ENCODE results near the gene GFRA4. TPM values are rescaled to one million over a fixed set of nuclear protein-coding genes. Genes with fewer than 3 reads are reported as not detected.
A peak's percentile ranks its signal among the peaks of the same experiment; 100 is the strongest.

GFRA4 gene
- total RNA-seq, 1 donor from 2014 or later, result not detected

GRCh38 chr20:3691897-3692296 is 28.7 kb upstream of the GFRA4 start:
- peaks cover 4% of the 10 kb centered on the region for H3K27me3 Mint-ChIP-seq (ENCODE audit: low read depth)
- H3K4me3 Mint-ChIP-seq, result no peak overlapping the region
- H3K4me1 Mint-ChIP-seq, result peaks cover 8% of the 10 kb centered on the region
- no peak overlapping the region for H3K27ac Mint-ChIP-seq
- no peaks in the 10 kb centered on the region for H3K9me3 Mint-ChIP-seq
- DNase-seq (ENCODE audit: low spot score in 2 of 2, unreplicated experiment in 2 of 2), result no peak
- TF ChIP-seq CTCF (IDR thresholded peaks at IDR 0.05; ENCODE audit: unreplicated experiment), result no peak
- no peaks in the 10 kb centered on the region for H3K36me3 Mint-ChIP-seq

GRCh38 chr20:3691306-3691705 is 28.1 kb upstream of the GFRA4 start:
- no peak for TF ChIP-seq CTCF (IDR thresholded peaks at IDR 0.05; ENCODE audit: unreplicated experiment)
- H3K27me3 Mint-ChIP-seq (ENCODE audit: low read depth), result peaks cover 8% of the 10 kb centered on the region
- H3K4me1 Mint-ChIP-seq, result peaks cover 13% of the 10 kb centered on the region
- no peak overlapping the region for H3K4me3 Mint-ChIP-seq
- H3K36me3 Mint-ChIP-seq, result no peaks in the 10 kb centered on the region
- no peaks in the 10 kb centered on the region for H3K9me3 Mint-ChIP-seq
- no peak for DNase-seq (ENCODE audit: low spot score in 2 of 2, unreplicated experiment in 2 of 2)
- H3K27ac Mint-ChIP-seq, result no peak overlapping the region

- Mint-ChIP-seq H3K36me3 (no peaks in the 10 kb centered on the region), H3K27me3 (ENCODE audit: low read depth) (peaks cover 12% of the 10 kb centered on the region), H3K27ac (no peak overlapping the region), H3K9me3 (no peaks in the 10 kb centered on the region), H3K4me3 (no peak overlapping the region), H3K4me1 (peaks cover 13% of the 10 kb centered on the region)
- DNase-seq (ENCODE audit: low spot score in 2 of 2, unreplicated experiment in 2 of 2), result no peak
- no peak for TF ChIP-seq CTCF (IDR thresholded peaks at IDR 0.05; ENCODE audit: unreplicated experiment)
Measured at GRCh38 chr20:3690413-3690812, 27.2 kb upstream of the GFRA4 start.

- no peak for TF ChIP-seq CTCF (IDR thresholded peaks at IDR 0.05; ENCODE audit: unreplicated experiment)
- Mint-ChIP-seq H3K4me3 (no peak overlapping the region), H3K9me3 (no peaks in the 10 kb centered on the region)
Measured at GRCh38 chr20:3689978-3690377, 26.8 kb upstream of the GFRA4 start.

GRCh38 chr20:3687655-3688054 is 24.5 kb upstream of the GFRA4 start:
- peaks cover 18% of the 10 kb centered on the region for H3K4me1 Mint-ChIP-seq
- no peaks in the 10 kb centered on the region for H3K9me3 Mint-ChIP-seq
- no peak overlapping the region for H3K4me3 Mint-ChIP-seq
- H3K27ac Mint-ChIP-seq, result no peak overlapping the region
- no peaks in the 10 kb centered on the region for H3K36me3 Mint-ChIP-seq
- peaks cover 30% of the 10 kb centered on the region for H3K27me3 Mint-ChIP-seq (ENCODE audit: low read depth)
- no peak for DNase-seq (ENCODE audit: low spot score in 2 of 2, unreplicated experiment in 2 of 2)
- TF ChIP-seq CTCF (IDR thresholded peaks at IDR 0.05; ENCODE audit: unreplicated experiment), result no peak

More at GRCh38 chr20:3689978-3690377, 26.8 kb upstream of the GFRA4 start:
- no peak for DNase-seq (ENCODE audit: low spot score in 2 of 2, unreplicated experiment in 2 of 2)
- peaks cover 13% of the 10 kb centered on the region for H3K4me1 Mint-ChIP-seq
- no peaks in the 10 kb centered on the region for H3K36me3 Mint-ChIP-seq
- H3K27ac Mint-ChIP-seq, result no peak overlapping the region
- peaks cover 14% of the 10 kb centered on the region for H3K27me3 Mint-ChIP-seq (ENCODE audit: low read depth)

GRCh38 chr20:3686867-3687321 is 23.7 kb upstream of the GFRA4 start:
- no peak for DNase-seq (ENCODE audit: low spot score in 2 of 2, unreplicated experiment in 2 of 2)
- peak overlapping the region; percentile 86 for H3K27ac Mint-ChIP-seq
- no peaks in the 10 kb centered on the region for H3K9me3 Mint-ChIP-seq
- H3K4me1 Mint-ChIP-seq, result peaks cover 21% of the 10 kb centered on the region
- no peaks in the 10 kb centered on the region for H3K36me3 Mint-ChIP-seq
- peaks cover 35% of the 10 kb centered on the region for H3K27me3 Mint-ChIP-seq (ENCODE audit: low read depth)
- no peak overlapping the region for H3K4me3 Mint-ChIP-seq
- no peak for TF ChIP-seq CTCF (IDR thresholded peaks at IDR 0.05; ENCODE audit: unreplicated experiment)

Data from mesothelial cell of epicardium (in vitro differentiated cells).